GM19467 (cell line): ENCODE results near the gene FASTKD3.
A peak's percentile ranks its signal among the peaks of the same experiment; 100 is the strongest.

ENCODE experiments used
- ATAC-seq: cut with Tn5 transposase; IDR thresholded peaks from one replicate; pipeline ENCODE4 v1.9.1; 2021; ENCODE audit warnings: mild to moderate bottlenecking, moderate library complexity; ENCODE audit not compliant: unreplicated experiment

Gene FASTKD3

GRCh38 chr5:7881091-7881490 is 12.3 kb upstream of the FASTKD3 start:
- ATAC-seq: no peak

GRCh38 chr5:7878381-7878873 is 9.6 kb upstream of the FASTKD3 start:
- peak; percentile 87 for ATAC-seq

- ATAC-seq: no peak
These were observed 9.0 kb upstream of the FASTKD3 start for GRCh38 chr5:7877851-7878250.

GRCh38 chr5:7876867-7877266 is 8.0 kb upstream of the FASTKD3 start:
- no peak for ATAC-seq

GRCh38 chr5:7875151-7875550 is 6.3 kb upstream of the FASTKD3 start:
- no peak for ATAC-seq

- ATAC-seq: no peak
These were observed 5.8 kb upstream of the FASTKD3 start for GRCh38 chr5:7874639-7875038.

- no peak for ATAC-seq
These were observed 4.4 kb upstream of the FASTKD3 start for GRCh38 chr5:7873216-7873615.

- ATAC-seq: no peak
These were observed 3.8 kb upstream of the FASTKD3 start for GRCh38 chr5:7872517-7873130.

GRCh38 chr5:7871653-7872052 is 2.8 kb upstream of the FASTKD3 start:
- peak; percentile 18 for ATAC-seq

- ATAC-seq: peak; percentile 28
These were observed 774 bp upstream of the FASTKD3 start for GRCh38 chr5:7869474-7870136.

- ATAC-seq: no peak
These were observed 431 bp downstream of the FASTKD3 start for GRCh38 chr5:7868427-7868772.

GRCh38 chr5:7867260-7867659 is 1.6 kb downstream of the FASTKD3 start:
- ATAC-seq: no peak

GRCh38 chr5:7866196-7866595 is 2.6 kb downstream of the FASTKD3 start:
- ATAC-seq: no peak

- ATAC-seq: no peak
These were observed 10.8 kb downstream of the FASTKD3 start for GRCh38 chr5:7857926-7858632.

- ATAC-seq: no peak
These were observed 11.5 kb downstream of the FASTKD3 start for GRCh38 chr5:7857361-7857760.

- ATAC-seq: no peak
These were observed 12.0 kb downstream of the FASTKD3 start for GRCh38 chr5:7856855-7857254.

- no peak for ATAC-seq
These were observed 13.2 kb downstream of the FASTKD3 start for GRCh38 chr5:7855611-7856010.

GRCh38 chr5:7852988-7853387 is 15.8 kb downstream of the FASTKD3 start:
- ATAC-seq: no peak

- no peak for ATAC-seq
These were observed 16.3 kb downstream of the FASTKD3 start for GRCh38 chr5:7852542-7852941.

GRCh38 chr5:7851617-7852289 is 17.1 kb downstream of the FASTKD3 start:
- ATAC-seq: no peak

- no peak for ATAC-seq
These were observed 17.6 kb downstream of the FASTKD3 start for GRCh38 chr5:7851240-7851592.
